Activated naive CD4-positive, alpha-beta T cell treated with Interleukin-2 at 50 U/mL for 16 hours (primary cell): ENCODE data around the gene TTLL8.

Experiments used
- DNase-seq: peaks from one replicate; pipeline ENCODE4 v3.0.0-alpha.2; 2020

Gene TTLL8

DNA sequence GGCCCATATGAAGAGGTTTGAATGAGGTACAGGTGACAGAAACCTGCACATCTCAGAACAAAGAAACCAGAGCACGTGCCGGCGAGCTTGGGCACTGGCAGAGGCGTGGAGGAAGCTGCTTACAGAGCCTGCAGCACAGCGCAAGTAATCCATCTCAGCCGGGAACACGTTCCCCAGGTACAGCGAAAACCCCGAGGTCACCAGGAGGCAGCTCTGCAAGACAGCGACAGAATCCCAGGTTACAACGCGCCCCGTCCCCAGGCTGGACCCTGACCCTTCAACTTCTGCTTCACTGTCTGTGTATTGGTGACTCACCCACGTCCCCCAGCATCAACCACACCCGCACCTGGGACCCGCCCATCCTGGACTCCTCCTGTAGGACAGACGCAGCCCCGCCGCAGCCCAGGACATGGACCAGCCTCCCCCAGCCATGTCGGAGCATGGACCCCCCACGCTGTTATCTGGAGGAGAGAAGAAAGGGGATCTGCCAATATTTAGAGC lies 24.9 kb upstream of the TTLL8 start:
- DNase-seq: no peak

DNA sequence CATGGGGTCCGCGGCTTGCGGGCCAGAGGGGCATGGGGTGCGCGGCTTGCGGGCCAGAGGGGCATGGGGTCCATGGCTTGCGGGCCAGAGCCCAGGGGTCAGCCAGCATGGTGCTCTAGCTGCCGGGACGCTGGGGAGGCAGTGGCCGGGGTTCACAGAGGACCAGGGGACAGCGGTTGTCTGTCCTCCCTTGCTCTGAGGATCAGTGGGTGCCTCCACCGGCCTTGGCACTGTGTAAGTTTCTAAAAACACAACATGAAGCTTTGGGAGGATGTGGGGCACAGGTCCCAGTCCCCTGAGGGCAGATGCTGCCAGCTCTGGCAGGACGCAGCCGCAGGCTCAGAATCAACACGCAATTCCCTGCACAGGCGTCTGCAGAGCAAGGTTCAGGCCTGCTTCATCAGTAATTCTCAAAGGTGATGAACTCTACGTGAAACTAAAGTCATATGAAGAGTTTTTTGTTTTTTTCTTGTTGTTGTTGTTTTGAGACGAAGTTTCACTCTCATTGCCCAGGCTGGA lies 24.2 kb upstream of the TTLL8 start:
- no peak for DNase-seq

DNA sequence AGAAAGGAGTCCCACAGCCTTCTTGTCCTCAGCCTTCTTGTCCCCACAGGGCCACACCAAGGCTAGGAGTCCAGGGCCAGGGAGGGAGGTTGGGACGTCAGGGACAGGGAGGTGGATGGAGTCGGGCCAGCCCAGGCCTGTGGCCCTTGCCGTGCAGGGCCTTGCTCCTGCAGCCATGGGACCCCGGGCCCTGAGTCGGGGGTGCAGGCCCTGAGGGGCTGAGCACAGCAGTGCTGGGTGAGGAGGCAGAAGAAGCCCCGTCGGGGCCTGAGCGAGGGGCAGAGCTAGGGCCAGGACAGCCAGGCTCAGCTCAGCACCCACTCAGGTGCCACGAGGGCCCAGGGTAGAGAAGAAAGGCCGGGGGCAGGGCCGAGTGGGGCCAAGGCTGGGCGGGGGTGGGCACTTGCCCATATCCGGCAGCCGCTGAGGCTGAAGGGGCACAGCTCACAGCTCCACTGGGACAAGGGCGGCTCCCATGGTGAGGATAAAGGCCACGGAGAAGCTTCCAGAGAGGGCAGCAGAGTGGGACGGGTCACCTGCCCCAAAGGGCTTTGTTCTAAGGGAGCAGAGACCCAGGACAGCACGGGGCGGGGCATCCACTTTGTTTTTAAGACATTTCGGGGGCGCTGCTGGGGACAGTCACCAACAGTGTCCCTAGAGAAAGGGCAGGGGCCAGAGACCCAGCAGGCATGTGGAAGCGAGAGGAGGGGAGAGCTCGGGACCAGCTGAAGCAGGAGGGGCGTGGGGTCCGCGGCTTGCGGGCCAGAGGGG lies 23.5 kb upstream of the TTLL8 start:
- DNase-seq: no peak

DNA sequence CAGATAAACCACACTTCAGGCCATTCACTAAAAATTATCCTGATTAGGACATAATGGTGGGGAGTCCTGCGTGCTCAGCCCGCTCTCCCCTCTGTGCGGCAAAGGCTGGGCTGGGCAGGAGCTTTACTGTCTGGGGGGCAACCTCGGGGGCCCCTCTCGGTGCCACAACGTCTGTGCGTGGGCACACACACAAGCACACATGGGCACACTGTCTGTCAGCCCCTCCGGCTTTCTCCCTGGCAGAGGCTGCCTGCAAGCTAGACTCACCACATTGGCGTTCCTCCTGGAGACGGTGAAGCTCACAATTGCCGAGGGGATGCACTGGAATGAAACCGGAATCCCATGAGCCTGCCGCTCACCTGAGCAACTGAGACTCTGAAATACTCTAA lies 22.0 kb upstream of the TTLL8 start:
- DNase-seq: no peak

DNA sequence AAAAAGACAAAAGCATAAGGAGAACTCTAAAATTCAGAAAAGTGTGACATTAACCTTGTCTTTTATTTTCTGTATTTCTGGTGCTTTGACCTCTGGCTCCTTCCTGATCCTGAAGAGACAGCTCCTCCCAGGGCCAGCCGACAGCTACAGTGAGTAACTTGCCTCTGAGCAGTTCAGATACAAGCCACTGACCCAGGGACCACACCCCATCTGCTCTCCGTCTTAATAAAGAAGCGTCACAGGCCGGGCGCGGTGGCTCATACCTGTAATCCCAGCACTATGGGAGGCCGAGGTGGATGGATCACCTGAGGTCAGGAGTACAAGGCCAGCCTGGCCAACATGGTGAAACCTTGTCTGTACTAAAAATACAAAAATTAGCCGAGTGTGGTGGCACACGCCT lies 20.7 kb upstream of the TTLL8 start:
- DNase-seq: no peak

DNA sequence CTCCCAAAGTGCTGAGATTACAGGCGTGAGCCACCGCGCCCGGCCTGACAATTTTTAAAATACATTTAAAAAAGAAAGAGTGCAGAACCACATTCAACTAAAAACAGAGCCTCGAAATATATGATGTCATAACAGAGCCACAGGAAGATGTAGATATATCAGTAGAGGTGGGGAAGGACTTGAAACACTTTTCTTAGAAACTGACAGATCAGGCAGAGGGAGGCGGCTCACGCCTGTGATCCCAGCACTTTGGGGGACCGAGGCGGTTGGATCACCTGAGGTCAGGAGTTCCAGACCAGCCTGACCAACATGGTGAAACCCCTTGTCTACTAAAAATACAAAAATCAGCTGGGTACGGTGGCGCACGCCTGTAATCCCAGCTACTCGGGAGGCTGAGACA lies 20.1 kb upstream of the TTLL8 start:
- DNase-seq: no peak

DNA sequence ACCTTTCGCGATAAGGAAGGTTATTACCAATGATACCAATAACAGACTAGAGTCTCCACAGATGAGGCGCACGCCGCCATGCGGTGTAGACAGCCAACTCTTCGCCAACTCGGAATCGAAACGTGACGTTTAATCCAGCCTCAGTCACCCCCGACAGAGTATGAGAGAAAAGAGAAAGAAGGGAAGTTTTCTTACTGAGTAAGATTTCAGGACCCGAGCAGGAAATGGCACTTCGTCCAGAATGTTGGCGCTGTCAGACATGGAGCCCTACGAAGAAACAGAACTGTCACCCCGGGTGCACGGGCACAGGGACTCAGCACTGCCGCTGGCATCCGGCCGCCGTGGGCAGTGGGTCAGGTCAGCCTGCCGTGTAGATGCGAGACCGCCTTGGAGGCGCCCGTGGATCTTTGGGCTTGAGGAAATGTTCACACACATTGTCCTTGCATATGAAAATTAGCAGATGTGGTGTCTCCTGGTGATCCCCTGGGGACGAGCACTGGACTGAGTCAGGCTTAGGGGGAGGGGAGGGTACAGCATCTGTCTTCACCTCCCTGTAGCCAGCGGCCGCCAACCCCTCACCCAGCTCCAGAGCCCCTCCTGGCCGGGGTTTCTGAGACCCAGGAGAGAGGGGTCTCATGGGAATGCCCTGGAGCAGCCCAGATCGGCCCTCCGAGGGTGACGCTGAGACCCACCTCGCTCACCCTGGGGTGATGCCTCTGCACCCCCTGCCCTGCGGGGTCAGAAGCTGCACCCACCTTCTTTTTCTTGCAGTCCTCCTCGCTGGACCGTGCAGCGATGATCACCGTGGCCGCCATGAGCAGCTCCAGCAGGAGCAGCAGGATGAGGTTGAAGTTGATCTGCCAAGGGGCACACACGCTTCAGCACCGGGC lies 18.8 kb upstream of the TTLL8 start:
- DNase-seq: no peak

DNA sequence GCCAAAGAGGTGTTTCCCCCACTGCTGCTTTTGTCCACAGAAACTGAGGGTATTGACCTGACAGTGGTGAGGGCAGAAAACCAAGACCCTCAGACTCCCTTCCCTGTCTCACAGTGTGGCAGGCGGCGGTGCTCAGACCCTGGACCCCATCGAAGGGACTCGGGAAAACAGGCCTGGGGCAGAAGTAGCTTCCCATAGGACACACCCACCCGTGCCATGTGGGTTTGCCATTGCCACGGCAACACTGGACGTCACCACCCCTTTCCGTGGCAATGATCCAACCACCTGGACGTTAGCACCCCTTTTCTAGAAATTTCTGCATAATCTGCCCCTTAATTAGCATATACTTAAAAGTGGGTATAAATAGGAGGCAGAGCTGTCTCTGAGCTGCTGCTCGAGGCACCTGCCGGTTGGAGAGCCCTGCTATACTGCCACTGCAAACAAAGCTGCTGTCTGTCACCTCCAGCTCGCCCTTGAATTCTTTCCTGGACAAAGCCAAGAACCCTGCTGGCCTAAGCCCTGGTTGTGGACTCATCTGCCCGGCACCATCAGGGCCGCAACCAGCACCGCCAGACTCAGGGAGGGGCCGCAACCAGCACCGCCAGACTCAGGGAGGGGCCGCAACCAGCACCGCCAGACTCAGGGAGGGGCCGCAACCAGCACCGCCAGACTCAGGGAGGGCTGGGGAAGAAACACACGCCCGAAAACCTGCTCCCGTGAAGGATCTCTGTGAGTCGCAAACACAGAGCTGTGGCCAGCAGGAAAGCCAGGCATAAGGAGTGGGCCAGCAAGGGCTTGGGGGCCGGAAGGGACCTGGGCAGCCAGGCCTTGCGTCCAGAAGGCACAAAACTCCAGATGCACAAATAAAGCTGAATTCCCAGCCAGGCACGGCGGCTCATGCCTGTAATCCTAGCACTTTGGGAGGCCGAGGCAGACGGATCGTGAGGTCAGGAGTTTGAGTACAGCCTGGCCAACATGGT lies 16.7 kb upstream of the TTLL8 start:
- no peak for DNase-seq

DNA sequence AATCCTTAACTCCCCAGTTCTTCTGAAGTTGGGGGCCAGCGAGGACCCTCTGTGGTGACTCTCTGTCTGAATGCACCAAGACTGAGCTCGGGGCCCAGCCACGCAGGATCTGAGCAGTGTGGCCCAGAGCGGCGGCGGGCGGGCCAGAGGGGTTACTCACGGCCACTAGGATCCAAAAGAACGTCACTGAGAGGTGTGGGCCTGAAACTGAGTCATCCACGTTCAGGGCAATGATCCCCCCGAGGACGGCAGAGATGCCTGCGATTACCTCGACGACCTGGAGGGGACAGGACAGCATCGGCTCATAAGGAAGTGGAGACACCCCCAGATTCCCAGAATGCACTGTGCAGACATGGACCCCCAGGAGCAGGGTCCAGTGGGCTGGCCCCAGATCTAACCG lies 16.0 kb upstream of the TTLL8 start:
- DNase-seq: no peak

DNA sequence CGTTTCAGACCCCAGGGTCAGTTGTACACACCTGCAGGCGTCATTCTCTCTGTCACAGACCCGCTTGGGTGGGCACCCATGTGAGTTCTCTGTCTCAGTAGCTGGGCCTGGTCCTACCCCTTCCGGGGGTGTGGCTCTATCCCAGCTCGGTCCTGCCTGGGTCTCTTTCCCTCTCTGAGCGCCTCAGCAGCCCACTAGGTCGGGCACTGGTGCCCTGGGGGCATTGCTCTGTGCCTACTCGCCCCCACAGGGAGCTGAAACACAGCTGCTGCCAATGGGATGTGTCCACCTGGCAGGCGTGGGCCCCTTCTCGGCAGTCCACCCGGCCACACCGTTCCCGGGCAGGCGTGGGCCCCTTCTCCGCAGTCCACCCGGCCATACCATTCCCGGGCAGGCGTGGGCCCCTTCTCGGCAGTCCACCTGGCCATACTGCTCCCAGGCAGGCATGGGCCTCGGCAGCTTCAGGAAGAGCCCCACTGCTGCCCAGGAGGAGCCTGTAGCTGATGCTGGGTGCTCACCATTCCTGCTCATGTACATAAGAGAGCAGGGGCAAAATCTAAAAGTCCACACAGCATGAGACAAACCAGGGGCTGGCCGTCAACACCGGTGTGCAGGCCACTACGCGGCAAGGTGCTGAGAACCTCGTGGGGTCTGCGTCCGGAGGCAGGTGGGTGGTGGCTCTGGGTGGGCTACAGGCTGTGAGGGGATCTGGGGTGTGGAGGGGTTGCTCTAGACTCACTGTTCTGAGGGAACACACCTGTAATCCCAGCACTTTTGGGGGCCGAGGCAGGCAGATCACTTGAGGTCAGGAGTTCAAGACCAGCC lies 14.8 kb upstream of the TTLL8 start:
- DNase-seq: no peak

DNA sequence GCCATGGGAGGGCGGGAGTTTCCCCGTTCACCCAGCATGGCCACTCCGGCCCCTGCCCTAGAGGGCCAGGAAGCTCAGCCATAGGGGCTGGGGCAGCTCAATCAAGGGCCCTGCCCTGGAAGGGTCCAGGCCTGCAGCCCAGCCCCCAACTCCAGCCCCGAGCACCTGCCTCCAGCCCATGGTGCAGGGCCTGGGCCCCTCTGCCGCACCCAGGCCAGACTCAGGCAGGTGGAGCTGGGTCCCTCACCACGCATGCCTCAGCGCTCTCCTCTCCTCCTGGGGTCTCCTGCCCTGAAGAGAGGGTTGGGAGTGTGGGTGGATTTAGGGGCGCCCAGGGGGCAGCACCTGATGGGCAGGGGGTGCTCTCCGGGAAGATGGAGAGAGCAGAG lies 14.1 kb upstream of the TTLL8 start:
- DNase-seq: no peak

DNA sequence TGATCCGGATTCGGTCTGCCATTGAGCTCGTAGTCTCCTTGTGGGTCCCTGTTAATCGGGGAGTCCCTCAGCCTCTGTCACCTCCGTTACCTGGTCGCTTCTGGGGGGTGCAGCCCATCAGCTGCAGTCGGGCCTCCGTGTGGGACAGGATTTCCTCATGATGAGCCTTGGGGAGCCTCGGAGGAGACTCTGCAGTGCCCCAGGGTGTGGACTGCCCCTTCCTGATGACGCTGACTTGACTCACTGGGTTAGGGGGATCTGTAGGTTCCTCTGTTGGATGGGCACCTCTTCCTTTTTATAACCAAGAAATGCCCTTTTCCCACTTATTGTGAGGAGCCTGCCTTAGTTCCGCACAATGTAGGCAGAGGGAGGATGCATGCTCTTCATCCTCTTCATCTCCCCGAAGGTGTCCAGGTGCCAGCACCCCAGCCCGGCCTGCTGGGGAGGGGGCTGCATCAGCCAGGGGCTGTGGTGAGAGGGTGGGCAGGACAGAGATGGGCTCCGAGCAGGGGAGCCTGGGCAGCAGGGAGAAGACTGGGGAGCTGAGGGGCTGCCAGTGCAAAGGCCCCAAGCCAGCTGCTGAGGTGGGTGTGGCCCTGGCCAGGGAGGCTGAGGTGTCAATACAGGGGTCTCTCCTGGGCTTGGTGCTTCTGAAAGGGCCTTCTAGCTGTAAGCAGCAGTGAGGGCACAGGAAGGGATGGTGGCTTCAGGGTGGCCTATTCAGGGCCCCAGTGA lies 13.5 kb upstream of the TTLL8 start:
- DNase-seq: no peak

DNA sequence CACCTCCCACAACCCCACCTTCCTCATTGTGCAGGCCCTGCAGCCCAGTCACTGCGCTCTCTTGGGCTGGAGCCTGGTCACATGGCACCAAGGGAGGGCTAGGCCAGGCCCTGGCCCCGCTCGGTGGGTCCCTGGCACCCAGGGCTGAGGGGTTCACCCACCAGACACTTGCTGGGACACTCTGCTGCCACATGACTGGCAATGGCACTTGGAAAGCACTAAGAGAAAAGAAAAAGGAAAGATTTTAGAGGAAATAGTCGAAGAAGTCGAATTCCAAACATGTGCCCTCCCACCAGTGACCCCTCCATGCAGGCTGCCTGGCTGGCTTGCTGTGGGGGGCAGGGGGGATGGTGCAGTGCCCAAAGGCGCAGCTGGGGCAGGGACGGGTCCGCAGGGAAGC lies 12.3 kb upstream of the TTLL8 start:
- no peak for DNase-seq

DNA sequence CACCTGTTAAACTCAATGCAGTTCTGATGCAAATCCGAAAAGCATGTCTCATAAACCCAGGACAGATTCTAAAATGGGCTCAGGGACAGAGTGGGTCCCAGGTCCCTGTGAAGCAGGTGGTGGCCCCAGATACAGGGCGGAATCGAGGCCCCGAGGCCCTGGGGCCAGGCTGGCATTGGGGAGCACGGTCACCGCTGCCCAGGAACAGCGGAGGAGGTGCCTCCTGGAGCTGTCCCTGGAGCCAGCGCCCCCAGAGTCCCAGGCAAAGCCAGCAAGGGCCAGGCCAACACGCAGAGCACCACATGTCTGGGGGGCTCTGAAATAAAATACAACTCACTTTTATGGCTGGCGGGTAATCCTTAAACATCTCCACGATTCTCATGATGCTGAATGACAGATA lies 10.0 kb upstream of the TTLL8 start:
- no peak for DNase-seq

DNA sequence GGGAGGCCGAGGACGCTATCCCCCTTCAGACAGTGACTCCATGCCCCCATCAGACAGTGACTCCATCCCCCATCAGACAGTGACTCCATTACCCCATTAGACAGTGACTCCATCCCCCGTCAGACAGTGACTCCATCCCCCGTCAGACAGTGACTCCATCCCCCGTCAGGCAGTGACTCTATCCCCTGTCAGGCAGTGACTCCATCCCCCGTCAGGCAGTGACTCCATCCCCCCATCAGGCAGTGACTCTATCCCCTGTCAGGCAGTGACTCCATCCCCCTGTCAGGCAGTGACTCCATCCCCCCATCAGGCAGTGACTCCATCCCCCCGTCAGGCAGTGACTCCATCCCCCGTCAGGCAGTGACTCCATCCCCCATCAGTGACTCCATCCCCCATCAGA lies 9.1 kb upstream of the TTLL8 start:
- no peak for DNase-seq

DNA sequence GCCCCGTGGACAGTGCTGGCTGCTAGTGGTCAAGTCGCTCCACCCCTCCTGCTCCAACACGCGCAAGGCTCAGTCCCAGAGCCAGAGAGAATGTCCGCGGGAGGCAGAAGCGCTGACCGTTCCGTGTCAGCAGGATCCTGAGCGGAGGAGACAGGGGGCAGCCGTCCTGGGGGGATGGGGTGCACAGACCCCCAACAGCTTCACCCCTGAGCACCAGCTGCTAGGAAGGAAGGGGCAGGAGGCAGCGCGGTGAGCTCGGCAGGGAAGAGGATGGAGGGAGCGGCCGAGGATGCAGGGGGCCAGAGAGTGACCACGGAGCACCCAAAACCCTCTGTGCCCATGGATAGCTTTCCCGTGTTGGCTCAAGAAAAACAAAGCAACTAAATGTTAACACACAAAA lies 6.4 kb upstream of the TTLL8 start:
- no peak for DNase-seq

DNA sequence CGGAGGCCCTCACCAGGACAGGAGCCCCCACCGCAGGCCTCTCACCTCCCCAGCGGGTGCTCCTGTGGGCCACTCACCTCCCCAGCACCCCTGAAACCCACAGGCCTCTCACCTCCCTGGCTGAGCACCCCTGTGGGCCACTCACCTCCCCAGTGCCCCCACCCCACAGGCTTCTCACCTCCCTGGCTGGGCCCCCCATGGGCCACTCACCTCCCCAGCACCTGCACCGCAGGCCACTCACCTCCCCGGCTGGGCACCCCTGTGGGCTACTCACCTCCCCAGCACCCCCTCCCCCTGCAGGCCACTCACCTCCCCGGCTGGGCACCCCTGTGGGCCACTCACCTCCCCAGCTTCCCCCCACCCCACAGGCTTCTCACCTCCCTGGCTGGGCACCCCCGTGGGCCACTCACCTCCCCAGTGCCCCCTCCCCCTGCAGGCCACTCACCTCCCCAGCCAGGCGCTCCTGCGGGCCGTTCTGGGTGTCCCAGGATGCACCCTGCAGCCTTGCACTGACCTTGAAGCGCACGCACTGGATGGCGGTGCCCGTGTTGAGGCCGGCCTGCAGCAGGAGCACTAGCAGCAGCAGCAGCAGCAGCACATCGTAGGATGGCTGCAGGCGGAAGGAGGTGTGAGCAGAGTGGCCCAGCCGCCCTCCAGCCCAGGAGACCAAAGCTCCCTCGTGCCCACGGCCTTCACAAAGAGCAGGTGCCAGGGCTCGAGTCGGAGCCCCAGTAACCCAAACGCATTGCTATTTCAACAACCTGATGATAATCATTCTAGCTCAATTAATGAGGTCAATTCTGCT lies 5.7 kb upstream of the TTLL8 start:
- DNase-seq: no peak

DNA sequence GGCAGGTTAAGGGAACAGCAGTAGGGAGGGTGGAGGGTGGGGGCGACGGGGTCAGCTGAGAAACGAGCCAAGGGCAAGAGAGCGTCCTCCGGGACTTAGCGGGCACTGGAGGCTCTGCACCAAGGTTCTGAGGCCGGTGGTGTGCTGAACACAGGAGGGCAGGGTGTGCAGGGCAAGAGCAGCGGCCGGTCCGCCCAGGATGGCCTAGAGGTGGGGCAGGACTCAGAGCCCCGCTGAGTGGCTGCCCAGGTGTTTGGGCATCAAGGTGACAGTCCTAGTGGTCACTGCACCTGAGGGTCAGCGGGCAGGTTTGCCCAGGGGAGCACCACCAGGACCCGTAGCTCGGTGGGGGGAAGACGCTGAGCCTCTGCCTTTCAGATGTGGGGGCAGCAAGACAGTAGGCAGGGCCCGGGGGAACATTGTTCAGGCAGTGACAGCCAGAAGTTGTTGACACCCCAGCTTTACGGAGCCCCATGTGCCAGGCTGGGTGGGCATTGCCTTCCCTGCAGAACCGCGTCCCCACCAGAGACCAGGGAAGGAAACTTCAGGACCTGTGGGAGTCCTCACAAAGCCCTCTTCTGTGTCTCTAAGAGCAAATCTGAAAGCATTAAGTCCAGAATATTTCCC lies 4.5 kb upstream of the TTLL8 start:
- no peak for DNase-seq

DNA sequence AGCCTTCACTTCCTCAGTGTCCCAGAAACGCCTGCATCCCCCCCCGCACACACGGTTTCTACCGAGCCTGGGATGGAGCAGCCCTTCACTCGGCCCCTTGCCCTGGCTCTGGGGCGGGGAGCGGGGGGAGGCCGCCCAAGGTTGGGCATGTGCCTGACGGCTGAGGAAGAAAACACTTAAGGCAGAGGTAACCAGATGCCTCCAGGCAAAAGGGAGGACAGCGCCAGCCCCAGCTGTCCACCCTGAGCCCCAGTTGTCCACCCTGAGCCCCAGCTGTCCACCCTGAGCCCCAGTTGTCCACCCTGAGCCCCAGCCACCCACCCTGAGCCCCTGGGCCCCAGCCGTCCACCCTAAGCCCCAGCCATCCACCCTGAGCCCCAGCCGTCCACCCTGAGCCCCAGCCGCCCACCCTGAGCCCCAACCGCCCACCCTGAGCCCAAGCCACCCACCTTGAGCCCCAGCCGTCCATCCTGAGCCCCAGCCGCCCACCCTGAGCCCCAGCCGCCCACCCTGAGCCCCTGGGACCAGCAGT lies 3.8 kb upstream of the TTLL8 start:
- DNase-seq: no peak
